Common myeloid progenitor, CD34-positive (primary cell): Measurements from ENCODE around the gene BICDL2.
A peak's percentile ranks its signal among the peaks of the same experiment; 100 is the strongest.
"Not testable (repeated sequence)": the region's sequence is repeated elsewhere in the genome, so short reads cannot be mapped to it uniquely, and the experiment has no call there.

Experiments
- CTCF ChIA-PET: fragments of 350-600 bp; sonication (Branson Sonifier 250); formaldehyde crosslinking; loops from one replicate; lab custom pipeline; 2021; ENCODE audit warnings: antibody characterized with exemption; lab: Charles Lee
- POLR2A ChIA-PET: fragments of 350-600 bp; sonication (Branson Sonifier 250); formaldehyde crosslinking; loops from one replicate; lab custom pipeline; 2021; ENCODE audit warnings: antibody characterized with exemption; lab: Charles Lee
- DNase-seq, 3 donors: peaks; one replicate each; pipeline versions ENCODE4 v3.0.0 to v3.0.0-alpha.2; 2013
- H3K27ac ChIP-seq, 2 experiments: 1 replicate in 1 of 2; 2 replicates in 1 of 2; pipeline ENCODE4 v1.7.0; 2013; ENCODE audit warnings: inconsistent platforms in 2 of 2, low read length in 2 of 2, mild to moderate bottlenecking in 2 of 2, low read depth in 1 of 2, moderate library complexity in 1 of 2; ENCODE audit not compliant: severe bottlenecking in 2 of 2, insufficient read depth in 1 of 2, poor library complexity in 1 of 2
- H3K27me3 ChIP-seq, 5 experiments: replicated peaks in 2 of 5; 1 replicate in 3 of 5; 2 replicates in 2 of 5; pipeline versions ENCODE4 v1.6.1 to v1.7.0; 2013; ENCODE audit warnings: low read length in 4 of 5, mild to moderate bottlenecking in 2 of 5, moderate library complexity in 2 of 5, inconsistent platforms in 1 of 5; ENCODE audit not compliant: insufficient read depth in 5 of 5, control insufficient read depth in 4 of 5
- H3K36me3 ChIP-seq, 4 experiments: 1 replicate in 2 of 4; 2 replicates in 2 of 4; pipeline versions ENCODE4 v1.6.1 to v1.7.0; 2013; ENCODE audit warnings: low read length in 3 of 4, control low read depth in 1 of 4, mild to moderate bottlenecking in 1 of 4; ENCODE audit not compliant: control insufficient read depth in 4 of 4, insufficient read depth in 4 of 4
- H3K4me1 ChIP-seq, 4 experiments: 1 replicate in 3 of 4; 2 replicates in 1 of 4; pipeline versions ENCODE4 v1.6.1 to v1.7.1; 2013; ENCODE audit warnings: low read length in 3 of 4, mild to moderate bottlenecking in 3 of 4, control low read depth in 1 of 4, inconsistent platforms in 1 of 4, moderate library complexity in 1 of 4; ENCODE audit not compliant: control insufficient read depth in 4 of 4, insufficient read depth in 4 of 4; ENCODE audit errors: control extremely low read depth in 1 of 4
- H3K4me3 ChIP-seq, 7 experiments: 1 replicate in 4 of 7; 2 replicates in 3 of 7; pipeline versions ENCODE4 v1.5.1 to v1.7.0; 2013; ENCODE audit warnings: mild to moderate bottlenecking in 7 of 7, low read length in 6 of 7, moderate library complexity in 6 of 7, inconsistent platforms in 2 of 7, low read depth in 2 of 7, control low read depth in 1 of 7; ENCODE audit not compliant: insufficient read depth in 4 of 7, control insufficient read depth in 1 of 7; ENCODE audit errors: extremely low read depth in 1 of 7
- H3K9me3 ChIP-seq, 5 experiments: 1 replicate in 4 of 5; 2 replicates in 1 of 5; pipeline versions ENCODE4 v1.6.1 to v1.7.1; 2013; ENCODE audit warnings: low read length in 4 of 5, mild to moderate bottlenecking in 2 of 5, inconsistent platforms in 1 of 5, low read depth in 1 of 5, moderate library complexity in 1 of 5; ENCODE audit not compliant: control insufficient read depth in 4 of 5, insufficient read depth in 2 of 5; ENCODE audit errors: control extremely low read depth in 1 of 5
- WGBS: methylation state at CpG from one replicate; pipeline ENCODE4 v1.1.5; 2013; ENCODE audit not compliant: insufficient coverage; 5-methylcytosine and 5-hydroxymethylcytosine counted together

BICDL2 gene

DNA sequence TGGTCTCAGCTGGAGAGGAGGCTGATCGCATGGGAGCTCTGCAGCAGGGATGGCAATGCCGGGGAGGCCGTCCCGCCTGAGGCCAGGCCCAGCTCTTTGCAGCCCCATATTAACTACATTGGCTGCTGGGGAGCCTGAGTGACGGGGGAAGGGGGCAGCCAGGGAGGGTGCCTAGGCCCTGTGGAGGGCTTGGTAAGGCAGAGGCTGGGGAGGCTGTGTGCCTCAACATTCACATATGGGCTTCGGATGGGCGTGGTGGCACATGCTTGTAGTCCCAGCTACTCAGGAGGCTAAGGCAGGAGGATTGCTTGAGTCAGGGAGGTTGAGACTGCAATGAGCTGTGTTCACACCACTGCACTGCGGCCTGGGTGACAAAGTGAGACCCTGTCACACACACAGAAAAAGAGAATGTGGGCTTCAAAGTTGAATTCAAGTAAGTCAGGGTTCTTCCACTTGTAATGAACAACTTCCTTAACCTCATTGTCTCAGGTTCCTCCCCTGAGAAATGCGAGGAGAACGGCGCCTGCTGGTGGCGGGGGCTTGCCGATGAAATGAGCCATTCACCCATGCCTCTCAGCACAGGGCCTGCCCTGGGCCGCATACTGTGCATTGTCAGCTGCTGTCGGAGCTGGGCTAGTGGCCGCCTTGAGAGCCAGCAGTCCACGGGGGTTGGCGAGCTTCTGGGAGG, 36.0 kb upstream of the BICDL2 start:
- H3K27ac ChIP-seq, H3K9me3 ChIP-seq, POLR2A ChIA-PET, H3K36me3 ChIP-seq, H3K27me3 ChIP-seq, H3K4me3 ChIP-seq: not testable (repeated sequence)
- CTCF ChIA-PET: interaction anchor here (0.6 kb wide), 1 partner anchor 25 kb away, joined by 3 read pairs; no protein-coding TSS in a partner anchor
- H3K4me1 ChIP-seq: peaks cover 0 to 69% (median 43%) of the 10 kb centered on the region in 4 experiments
- peak in 1 of 3 donors; percentile 40 for DNase-seq
- no CpG with 5 or more reads among the region's 18 CpGs for WGBS

DNA sequence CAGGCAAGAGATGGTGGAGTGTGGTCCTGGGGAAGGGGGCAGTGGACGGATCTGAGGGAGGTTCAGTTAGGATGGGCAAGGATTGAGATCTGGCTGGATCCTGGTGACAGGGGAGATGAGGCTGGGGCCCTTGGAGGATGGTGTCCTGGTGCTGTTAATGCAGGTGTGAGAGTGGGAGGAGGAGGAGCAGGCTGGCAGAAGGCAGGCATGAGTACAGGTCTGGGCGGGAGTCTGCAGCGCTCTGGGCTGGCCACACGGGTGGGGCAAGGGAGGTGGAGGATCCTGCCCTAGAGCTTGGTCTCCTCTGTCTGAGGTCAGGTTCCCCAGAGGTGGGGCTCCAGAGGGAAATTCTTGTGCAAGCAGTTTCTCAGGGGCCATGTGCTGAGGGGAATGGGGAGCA, 35.4 kb upstream of the BICDL2 start:
- DNase-seq, CTCF ChIA-PET, H3K27ac ChIP-seq, H3K9me3 ChIP-seq, POLR2A ChIA-PET, H3K36me3 ChIP-seq, H3K27me3 ChIP-seq, H3K4me3 ChIP-seq: not testable (repeated sequence)
- no CpG with 5 or more reads among the region's 4 CpGs for WGBS
- H3K4me1 ChIP-seq: peaks cover 0 to 73% (median 43%) of the 10 kb centered on the region in 4 experiments

GRCh38 chr16:3071655-3072054, 34.9 kb upstream of the BICDL2 start:
- Histone ChIP-seq H3K36me3 (no peaks in the 10 kb centered on the region), H3K9me3 (peaks cover 0 to 2% (median 0%) of the 10 kb centered on the region in 5 experiments), H3K27me3 (no peaks in the 10 kb centered on the region), H3K27ac (no peak overlapping the region), H3K4me1 (peaks cover 0 to 71% (median 41%) of the 10 kb centered on the region in 4 experiments), H3K4me3 (no peak overlapping the region)
- CTCF ChIA-PET: no interaction called here
- DNase-seq: no peak
- POLR2A ChIA-PET: no interaction called here
- 98% methylated on average over 7 of the region's 7 CpGs for WGBS

GRCh38 chr16:3070608-3071111, 33.9 kb upstream of the BICDL2 start:
- Histone ChIP-seq H3K4me3 (no peak overlapping the region), H3K27me3 (no peaks in the 10 kb centered on the region), H3K4me1 (peaks cover 0 to 63% (median 32%) of the 10 kb centered on the region in 4 experiments), H3K9me3 (no peaks in the 10 kb centered on the region), H3K27ac (no peak overlapping the region), H3K36me3 (no peaks in the 10 kb centered on the region)
- CTCF ChIA-PET: interaction anchor here (0.7 to 1.4 kb wide), 5 partner anchors 11 to 96 kb away, joined by 3 read pairs; no protein-coding TSS in a partner anchor
- no peak for DNase-seq
- WGBS: 97% methylated on average over 7 of the region's 9 CpGs
- POLR2A ChIA-PET: no interaction called here

DNA sequence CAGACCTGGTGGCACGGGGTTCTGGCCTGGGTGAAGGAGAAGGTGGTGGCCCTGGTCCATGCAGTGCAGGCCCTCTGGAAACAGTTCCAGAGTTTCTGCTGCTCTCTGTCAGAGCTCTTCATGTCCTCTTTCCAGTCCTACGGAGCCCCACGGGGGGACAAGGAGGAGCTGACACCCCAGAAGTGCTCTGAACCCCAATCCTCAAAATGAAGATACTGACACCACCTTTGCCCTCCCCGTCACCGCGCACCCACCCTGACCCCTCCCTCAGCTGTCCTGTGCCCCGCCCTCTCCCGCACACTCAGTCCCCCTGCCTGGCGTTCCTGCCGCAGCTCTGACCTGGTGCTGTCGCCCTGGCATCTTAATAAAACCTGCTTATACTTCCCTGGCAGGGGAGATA, 32.4 kb upstream of the BICDL2 start:
- H3K4me1 ChIP-seq: peaks cover 0 to 53% (median 18%) of the 10 kb centered on the region in 4 experiments
- H3K27ac ChIP-seq, H3K4me3 ChIP-seq, H3K27me3 ChIP-seq, H3K36me3 ChIP-seq, H3K9me3 ChIP-seq, POLR2A ChIA-PET, DNase-seq: not testable (repeated sequence)
- WGBS: 93% methylated on average over 10 of the region's 11 CpGs
- CTCF ChIA-PET: interaction anchor here (1.5 kb wide), 1 partner anchor 62 kb away, joined by 3 read pairs; no protein-coding TSS in a partner anchor

DNA sequence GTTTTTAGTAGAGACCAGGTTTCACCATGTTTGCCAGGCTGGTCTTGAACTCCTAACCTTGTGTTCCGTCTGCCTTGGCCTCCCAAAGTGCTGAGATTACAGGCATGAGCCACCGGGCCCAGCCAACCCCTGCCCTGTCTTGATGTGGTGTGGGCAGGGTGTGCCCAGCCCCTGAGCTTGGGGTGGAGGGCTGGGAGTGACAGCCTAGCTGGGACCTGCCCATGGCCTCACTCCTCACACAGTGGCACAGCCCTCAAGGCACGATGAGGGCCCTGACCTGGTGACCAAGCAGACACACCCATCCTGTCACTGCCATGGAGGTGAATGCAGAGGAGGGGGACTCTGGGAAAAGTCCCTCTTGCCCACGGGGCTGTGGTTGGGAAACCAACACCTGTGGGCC, 31.7 kb upstream of the BICDL2 start:
- ChIA-PET CTCF (interaction anchor here (1.5 kb wide), 1 partner anchor 63 kb away, joined by 3 read pairs; no protein-coding TSS in a partner anchor), POLR2A (no interaction called here)
- no peaks in the 10 kb centered on the region for H3K36me3 ChIP-seq
- no peaks in the 10 kb centered on the region for H3K9me3 ChIP-seq
- H3K27ac ChIP-seq: no peak overlapping the region
- H3K4me1 ChIP-seq: peaks cover 0 to 46% (median 12%) of the 10 kb centered on the region in 4 experiments
- H3K27me3 ChIP-seq: no peaks in the 10 kb centered on the region
- 91% methylated on average over 4 of the region's 4 CpGs for WGBS
- no peak overlapping the region for H3K4me3 ChIP-seq
- DNase-seq: no peak

DNA sequence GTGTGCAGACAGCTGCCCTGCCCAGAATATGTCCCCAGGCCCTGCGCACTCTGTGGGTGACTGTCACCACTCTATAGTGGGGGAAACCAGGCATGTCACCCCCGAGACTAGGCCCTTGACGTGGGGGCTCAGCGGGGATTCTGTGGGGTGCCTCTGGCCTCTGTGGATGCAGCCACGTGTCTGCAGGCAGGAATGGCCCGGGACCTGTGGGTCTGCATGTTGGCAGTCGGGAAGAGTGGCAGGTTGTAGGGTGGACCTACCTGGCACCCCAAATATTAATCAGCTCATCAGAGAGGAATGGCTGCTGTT, 29.6 kb upstream of the BICDL2 start:
- peaks cover 0 to 37% (median 4%) of the 10 kb centered on the region in 4 experiments for H3K4me1 ChIP-seq
- CTCF ChIA-PET: interaction anchor here (2.1 kb wide), 1 partner anchor 21 kb away, joined by 5 read pairs; no protein-coding TSS in a partner anchor
- no peaks in the 10 kb centered on the region for H3K27me3 ChIP-seq
- DNase-seq: no peak
- H3K9me3 ChIP-seq: no peaks in the 10 kb centered on the region
- no peaks in the 10 kb centered on the region for H3K36me3 ChIP-seq
- POLR2A ChIA-PET: no interaction called here
- H3K4me3 ChIP-seq: no peak overlapping the region
- WGBS: 97% methylated on average over 7 of the region's 7 CpGs
- H3K27ac ChIP-seq: no peak overlapping the region
